HG03354 (cell line): ENCODE results near the gene AGK.
"Not testable (repeated sequence)": the region's sequence is repeated elsewhere in the genome, so short reads cannot be mapped to it uniquely, and the experiment has no call there.

Source experiments
- ATAC-seq: cut with Tn5 transposase; IDR thresholded peaks from one replicate; pipeline ENCODE4 v1.9.1; 2021; ENCODE audit warnings: mild to moderate bottlenecking; ENCODE audit not compliant: unreplicated experiment, poor library complexity, severe bottlenecking

Gene AGK

GRCh38 chr7:141636053-141636452, 84.8 kb downstream of the AGK start:
- ATAC-seq = no peak

DNA sequence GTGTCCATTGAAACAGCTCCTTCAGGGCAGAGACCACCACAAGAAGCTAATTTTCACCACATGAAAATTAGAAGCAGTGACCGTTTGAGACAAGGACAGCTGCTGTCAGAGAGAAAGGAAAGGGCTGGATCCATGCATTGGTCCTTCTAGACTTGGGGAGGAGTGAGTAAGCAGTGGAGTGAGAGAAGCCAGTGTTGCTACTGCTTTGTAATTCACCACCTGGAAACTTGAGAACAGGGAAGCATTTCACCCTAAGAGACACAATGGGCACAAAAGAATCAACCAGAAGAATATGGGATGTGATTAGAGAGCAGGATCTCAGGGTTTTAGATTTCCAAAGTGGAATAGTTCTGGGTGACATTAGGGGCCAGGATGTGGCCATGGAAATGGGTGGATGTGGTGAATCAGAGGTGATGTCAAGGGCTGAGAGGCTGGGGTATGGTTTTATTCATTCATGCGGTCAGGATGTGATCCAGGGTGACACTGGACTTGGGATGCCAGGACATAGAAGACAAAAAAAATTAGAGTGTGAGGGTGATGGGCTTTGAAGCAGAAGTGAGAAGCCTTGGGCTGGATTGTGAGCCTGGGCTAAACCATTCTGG, 89.1 kb downstream of the AGK start:
- no peak for ATAC-seq

GRCh38 chr7:141641876-141642275, 90.7 kb downstream of the AGK start:
- no peak for ATAC-seq

DNA sequence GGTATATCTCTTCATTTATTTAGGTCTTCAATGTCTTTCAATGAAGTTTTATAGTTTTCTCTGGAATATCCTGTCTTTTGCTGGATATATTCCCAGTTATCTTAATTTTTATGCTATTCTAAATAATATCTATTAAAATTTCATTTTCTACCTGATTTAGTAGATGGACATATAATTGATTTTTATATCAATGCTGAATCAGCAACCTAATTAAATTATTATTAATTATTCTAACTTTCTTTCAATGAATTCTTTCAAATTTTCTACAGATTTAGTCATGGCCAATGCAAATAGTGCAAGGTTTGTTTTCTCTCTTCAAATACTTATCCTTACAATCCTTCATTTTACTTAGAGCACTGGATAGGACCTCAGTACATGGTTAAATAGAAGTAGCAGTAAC, 94.0 kb downstream of the AGK start:
- no peak for ATAC-seq

GRCh38 chr7:141646826-141647480, 95.7 kb downstream of the AGK start:
- ATAC-seq = no peak

DNA sequence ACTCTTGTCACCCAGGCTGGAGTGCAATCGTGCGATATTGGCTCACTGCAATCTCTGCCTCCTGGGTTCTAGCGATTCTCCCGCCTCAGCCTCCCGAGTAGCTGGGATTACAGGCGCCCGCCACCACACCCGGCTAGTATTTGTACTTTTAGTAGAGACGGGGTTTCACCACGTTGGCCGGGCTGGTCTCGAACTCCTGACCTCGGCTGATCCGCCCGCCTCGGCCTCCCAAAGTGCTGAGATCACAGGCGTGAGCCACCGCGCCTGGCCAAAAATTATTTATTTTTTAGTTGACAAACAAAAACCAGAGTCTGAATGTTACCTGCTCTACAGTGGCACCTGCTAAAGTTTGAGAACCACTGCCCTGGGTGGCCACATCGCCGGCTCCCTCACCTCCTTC, 96.5 kb downstream of the AGK start:
- not testable (repeated sequence) for ATAC-seq

- ATAC-seq = no peak
These were observed 97.3 kb downstream of the AGK start for GRCh38 chr7:141648276-141649114.

DNA sequence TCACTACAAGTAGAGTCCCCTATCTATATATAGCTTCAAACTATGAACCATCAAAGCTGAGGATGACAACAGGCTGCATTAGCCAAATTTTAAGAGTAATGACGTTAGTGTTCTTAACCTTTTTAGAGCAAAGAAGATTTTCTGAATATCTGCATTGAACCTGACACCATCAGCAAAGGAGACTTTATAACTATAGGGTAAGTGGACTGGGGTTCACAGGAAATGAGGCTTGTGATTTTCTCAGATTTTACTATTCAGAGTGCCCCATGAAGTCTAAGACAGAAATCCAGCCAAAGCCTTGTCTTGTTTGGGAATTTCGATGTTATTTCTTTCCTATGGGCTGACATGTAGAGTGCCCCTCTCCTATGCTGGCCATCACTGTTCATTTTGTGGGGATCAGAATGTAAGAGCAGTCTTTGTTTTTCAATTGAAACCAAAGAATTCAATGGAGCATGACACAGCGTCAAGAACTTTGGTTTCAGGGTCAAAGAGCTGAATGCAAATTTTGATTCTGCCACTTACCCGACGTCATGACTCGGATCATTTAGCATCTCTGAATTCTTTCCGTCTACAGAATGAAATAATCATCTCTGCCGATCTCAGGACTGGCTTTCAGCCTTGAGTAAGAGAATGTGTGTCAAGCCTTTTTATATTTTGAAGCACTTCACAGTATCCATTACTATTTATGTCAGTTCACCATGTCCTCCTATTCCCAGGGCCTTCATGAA, 98.1 kb downstream of the AGK start:
- ATAC-seq = peak; percentile 69

GRCh38 chr7:141649865-141650634, 98.8 kb downstream of the AGK start:
- ATAC-seq = peak; percentile 75

DNA sequence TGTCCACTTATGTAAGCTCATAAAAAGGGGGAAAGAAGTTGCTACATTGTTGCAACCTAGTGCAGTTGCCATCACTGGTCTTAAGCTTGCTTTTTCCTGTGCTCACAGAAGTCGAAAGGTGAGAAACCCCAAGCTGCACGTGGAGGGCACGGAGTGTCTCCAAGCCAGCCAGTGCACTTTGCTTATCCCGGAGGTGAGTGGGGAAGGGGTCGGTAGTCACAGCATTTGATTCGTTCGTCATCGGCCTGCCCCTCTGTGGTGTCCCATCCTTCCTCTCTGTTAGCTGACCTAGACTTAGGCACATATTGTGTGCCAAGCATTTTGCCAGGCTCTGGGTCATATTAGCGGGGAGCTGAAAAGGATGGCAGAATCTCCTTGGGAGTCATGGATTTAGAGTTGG, 100.2 kb downstream of the AGK start:
- no peak for ATAC-seq

GRCh38 chr7:141652691-141653090, 101.5 kb downstream of the AGK start:
- no peak for ATAC-seq

GRCh38 chr7:141654551-141654950, 103.3 kb downstream of the AGK start:
- peak; percentile 87 for ATAC-seq

GRCh38 chr7:141659501-141659900, 108.3 kb downstream of the AGK start:
- ATAC-seq = no peak

DNA sequence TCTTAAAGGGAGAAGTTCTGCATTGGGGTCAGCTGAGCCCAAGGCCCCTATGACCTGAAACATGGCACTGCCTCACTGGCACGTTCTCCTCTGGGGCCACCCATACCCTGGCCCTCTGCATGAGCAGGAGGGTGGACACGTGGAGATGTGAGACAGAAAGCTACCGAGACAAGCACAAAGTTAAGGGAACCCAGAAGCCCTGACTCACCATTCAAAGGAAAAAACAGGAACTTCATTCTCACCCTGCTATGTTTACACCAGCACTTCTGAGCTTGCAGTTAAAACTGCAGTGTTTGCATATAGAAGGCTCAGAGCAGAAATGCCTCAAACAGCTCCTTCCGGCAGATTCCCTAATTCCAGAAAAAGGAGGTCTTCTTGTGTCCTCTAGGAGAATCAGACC, 109.0 kb downstream of the AGK start:
- ATAC-seq = no peak

- ATAC-seq = no peak
These were observed 112.1 kb downstream of the AGK start for GRCh38 chr7:141663081-141663849.

- no peak for ATAC-seq
These were observed 113.2 kb downstream of the AGK start for GRCh38 chr7:141664450-141664849.

GRCh38 chr7:141665208-141666035, 114.2 kb downstream of the AGK start:
- ATAC-seq = no peak

DNA sequence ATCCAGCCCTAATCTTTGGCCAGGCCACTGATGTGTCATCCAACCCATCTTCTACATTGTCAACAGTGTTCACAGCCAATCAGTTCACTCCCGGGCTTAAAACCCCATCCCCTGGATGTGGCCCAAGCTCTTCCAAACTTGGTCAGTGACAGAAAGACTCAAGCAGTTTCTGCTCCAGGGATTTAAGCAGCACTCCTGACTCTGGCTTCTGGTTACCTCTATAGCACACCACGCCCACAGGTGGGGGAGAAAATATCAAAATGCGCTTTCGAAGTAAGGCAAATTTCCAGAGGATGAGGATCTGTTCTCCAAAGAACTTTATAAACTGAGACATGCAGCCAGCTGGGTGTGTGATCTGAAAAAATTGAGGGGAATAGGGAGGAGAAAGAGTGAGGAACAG, 114.9 kb downstream of the AGK start:
- no peak for ATAC-seq
